NT2/D1 (cell line): ENCODE data around the gene DAPK2.

Source experiments
- SUZ12 ChIP-seq: IDR thresholded peaks from 2 replicates; pipeline ENCODE4 v1.6.1; 2011; ENCODE audit not compliant: insufficient read length, insufficient read depth; ENCODE audit errors: extremely low read depth
- YY1 ChIP-seq: IDR thresholded peaks from 2 replicates; pipeline ENCODE4 v1.6.1; 2011; ENCODE audit not compliant: insufficient read length, insufficient read depth
- ZNF274 ChIP-seq: IDR thresholded peaks from 2 replicates; pipeline ENCODE4 v1.6.1; 2011; ENCODE audit warnings: mild to moderate bottlenecking, low read depth, low read length

GRCh38 chr15:63909819-63910437 lies 136.4 kb downstream of the DAPK2 start:
- TF ChIP-seq YY1 = no peak
- TF ChIP-seq ZNF274 = no peak
- no peak for TF ChIP-seq SUZ12
